ENCODE measurements around the gene KIAA1671.
"Not testable (repeated sequence)": the region's sequence is repeated elsewhere in the genome, so short reads cannot be mapped to it uniquely, and the experiment has no call there.

KIAA1671 gene

DNA sequence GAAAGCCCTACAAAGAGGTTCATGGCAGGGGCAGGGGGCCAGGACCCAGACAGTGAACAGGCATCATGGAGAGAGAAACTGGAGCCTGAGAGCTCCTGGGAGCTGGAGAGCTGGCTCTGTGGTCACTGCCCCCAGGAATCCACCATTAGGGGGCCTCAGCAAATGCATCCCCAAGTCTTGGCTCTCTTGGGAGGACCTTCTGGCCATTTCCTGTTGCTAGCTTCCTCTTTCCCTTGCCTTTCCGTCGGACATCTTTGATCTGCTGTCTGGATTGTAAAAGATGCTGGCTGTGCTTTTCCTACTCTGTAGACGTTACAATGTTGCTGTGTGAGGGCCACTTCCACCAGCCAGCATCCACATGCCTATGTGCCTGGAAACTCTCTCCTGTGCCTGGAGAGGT is 259.8 kb downstream of the KIAA1671 start:
- H3K9ac ChIP-seq (ENCODE audit: low read depth, low read length): no peak overlapping the region
- H3K27me3 ChIP-seq (ENCODE audit: insufficient read depth, low read length): no peaks in the 10 kb centered on the region
- peaks cover 10% of the 10 kb centered on the region; the same call in 1 of the 2 replicates for H3K9me3 ChIP-seq (ENCODE audit: insufficient read depth, low read depth, low read length)
- no peak overlapping the region for H3K27ac ChIP-seq (ENCODE audit: low read length)
- H3K4me3 ChIP-seq (ENCODE audit: low read length): no peak overlapping the region
- H3K36me3 ChIP-seq (ENCODE audit: insufficient read depth, low read depth, low read length): no peaks in the 10 kb centered on the region
- H3K4me1 ChIP-seq (ENCODE audit: insufficient read depth, low read length): no peaks in the 10 kb centered on the region

DNA sequence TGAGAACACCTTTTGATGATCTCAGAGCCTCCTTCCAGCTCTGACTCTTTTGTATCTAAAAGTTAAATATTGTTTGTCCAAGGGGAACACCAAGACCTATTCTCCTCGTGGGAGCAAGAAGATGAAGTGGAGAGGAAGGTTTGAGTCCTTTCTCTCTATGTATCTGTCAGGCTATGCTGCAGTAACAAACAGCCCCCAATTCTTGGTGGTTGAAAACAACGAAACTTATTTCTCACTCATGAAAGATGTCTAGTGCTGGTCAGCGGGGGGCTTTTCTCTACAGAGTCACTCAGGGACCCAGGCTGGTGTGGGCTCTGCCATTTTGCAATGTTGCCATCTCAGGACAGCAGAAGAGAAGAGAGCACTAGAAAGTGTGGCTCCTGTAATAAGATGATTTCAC is 260.7 kb downstream of the KIAA1671 start:
- Histone ChIP-seq H3K9me3 (ENCODE audit: insufficient read depth, low read depth, low read length) (peaks cover 10% of the 10 kb centered on the region; the same call in 1 of the 2 replicates), H3K27me3 (ENCODE audit: insufficient read depth, low read length) (no peaks in the 10 kb centered on the region), H3K4me3 (ENCODE audit: low read length) (no peak overlapping the region), H3K9ac (ENCODE audit: low read depth, low read length) (no peak overlapping the region), H3K27ac (ENCODE audit: low read length) (no peak overlapping the region), H3K4me1 (ENCODE audit: insufficient read depth, low read length) (no peaks in the 10 kb centered on the region), H3K36me3 (ENCODE audit: insufficient read depth, low read depth, low read length) (no peaks in the 10 kb centered on the region)

DNA sequence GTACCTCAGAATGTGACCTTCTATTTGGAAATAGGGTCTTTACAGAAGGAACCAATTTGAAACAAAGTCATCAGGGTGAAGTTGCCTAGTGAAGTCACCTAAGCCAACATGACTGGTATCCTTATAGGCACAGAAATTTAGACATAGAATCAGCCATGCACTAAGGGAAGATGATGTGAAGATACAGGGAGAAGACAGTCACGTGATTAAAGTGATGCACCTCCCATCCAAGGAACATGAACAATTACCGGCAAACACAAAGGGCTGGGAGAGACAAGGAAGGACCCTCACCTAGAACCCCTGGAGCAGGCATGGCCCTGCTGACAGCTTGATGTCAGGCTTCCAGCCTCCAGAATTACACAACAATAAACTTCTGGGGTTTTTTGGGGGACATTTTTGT is 263.7 kb downstream of the KIAA1671 start:
- Histone ChIP-seq H3K9me3 (ENCODE audit: insufficient read depth, low read depth, low read length) (peaks cover 10% of the 10 kb centered on the region; the same call in 1 of the 2 replicates), H3K9ac (ENCODE audit: low read depth, low read length) (no peak overlapping the region), H3K27me3 (ENCODE audit: insufficient read depth, low read length) (peaks cover 4% of the 10 kb centered on the region; the same call in 1 of the 2 replicates), H3K27ac (ENCODE audit: low read length) (no peak overlapping the region), H3K4me1 (ENCODE audit: insufficient read depth, low read length) (no peaks in the 10 kb centered on the region), H3K36me3 (ENCODE audit: insufficient read depth, low read depth, low read length) (no peaks in the 10 kb centered on the region), H3K4me3 (ENCODE audit: low read length) (no peak overlapping the region)

DNA sequence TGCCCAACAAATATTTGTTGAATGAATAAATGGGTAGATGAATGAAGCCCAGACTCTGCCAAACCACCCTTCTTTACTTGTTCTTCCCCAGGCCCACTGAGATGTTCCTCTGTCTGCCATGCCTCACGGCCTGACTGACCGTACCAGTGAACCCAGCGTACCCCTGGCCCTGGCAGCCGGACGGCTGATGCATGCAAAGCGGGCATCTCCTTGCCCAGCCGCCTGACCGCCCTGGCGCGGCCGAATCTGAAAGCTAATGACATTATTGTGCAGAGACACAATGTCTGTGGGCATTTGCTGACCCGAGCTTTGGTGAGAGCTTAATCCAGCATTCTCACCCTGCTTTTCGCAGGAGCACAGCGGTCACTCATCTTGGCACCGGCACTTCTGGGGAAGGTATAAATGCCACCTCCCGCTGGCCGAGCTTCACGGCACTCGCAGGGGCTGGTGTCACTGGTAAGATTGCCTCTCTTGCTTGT is 266.7 kb downstream of the KIAA1671 start, which contains the start of gene CRYBB2:
CRYBB2 (plus strand) TSS at position 429 of the 479 bp plus-strand sequence. CDS start 1,791 bp downstream, outside the sequence.
- Histone ChIP-seq H3K27ac (ENCODE audit: low read length) (no peak within 1 kb of the TSS), H3K9ac (ENCODE audit: low read depth, low read length) (no peak within 1 kb of the TSS), H3K27me3 (ENCODE audit: insufficient read depth, low read length) (peaks cover 4% of the 10 kb centered on the region; the same call in 1 of the 2 replicates), H3K4me1 (ENCODE audit: insufficient read depth, low read length) (no peaks in the 10 kb centered on the region), H3K9me3 (ENCODE audit: insufficient read depth, low read depth, low read length) (no peaks in the 10 kb centered on the region), H3K4me3 (ENCODE audit: low read length) (no peak within 1 kb of the TSS), H3K36me3 (ENCODE audit: insufficient read depth, low read depth, low read length) (no peaks in the 10 kb centered on the region)

DNA sequence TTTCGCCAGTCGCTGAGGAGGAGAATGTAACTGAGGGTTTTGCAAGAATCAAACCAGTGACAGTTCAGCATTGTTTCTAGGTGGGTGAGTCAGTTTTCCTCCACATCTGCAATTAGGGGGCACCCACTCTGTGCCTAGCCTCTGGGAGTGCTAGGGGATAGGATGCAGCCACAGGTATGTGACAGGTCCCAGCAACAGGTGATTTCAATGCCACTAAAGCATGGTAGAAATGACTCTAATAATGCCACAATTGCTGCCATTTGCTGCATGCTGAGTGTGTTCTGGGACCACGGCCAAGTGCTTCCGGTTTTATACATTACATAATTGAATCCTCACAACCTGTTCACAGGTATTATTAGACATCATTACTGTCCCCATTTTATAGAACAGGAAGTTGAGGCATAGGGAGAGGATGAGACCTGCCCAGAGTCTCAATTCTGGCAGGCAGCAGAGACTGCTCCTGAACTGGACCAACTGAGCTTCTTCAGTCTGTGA is 267.5 kb downstream of the KIAA1671 start:
- Histone ChIP-seq H3K9me3 (ENCODE audit: insufficient read depth, low read depth, low read length) (no peaks in the 10 kb centered on the region), H3K9ac (ENCODE audit: low read depth, low read length) (no peak overlapping the region), H3K36me3 (ENCODE audit: insufficient read depth, low read depth, low read length) (no peaks in the 10 kb centered on the region), H3K27me3 (ENCODE audit: insufficient read depth, low read length) (peaks cover 7% of the 10 kb centered on the region; the same call in 1 of the 2 replicates), H3K4me1 (ENCODE audit: insufficient read depth, low read length) (no peaks in the 10 kb centered on the region), H3K27ac (ENCODE audit: low read length) (no peak overlapping the region), H3K4me3 (ENCODE audit: low read length) (no peak overlapping the region)

DNA sequence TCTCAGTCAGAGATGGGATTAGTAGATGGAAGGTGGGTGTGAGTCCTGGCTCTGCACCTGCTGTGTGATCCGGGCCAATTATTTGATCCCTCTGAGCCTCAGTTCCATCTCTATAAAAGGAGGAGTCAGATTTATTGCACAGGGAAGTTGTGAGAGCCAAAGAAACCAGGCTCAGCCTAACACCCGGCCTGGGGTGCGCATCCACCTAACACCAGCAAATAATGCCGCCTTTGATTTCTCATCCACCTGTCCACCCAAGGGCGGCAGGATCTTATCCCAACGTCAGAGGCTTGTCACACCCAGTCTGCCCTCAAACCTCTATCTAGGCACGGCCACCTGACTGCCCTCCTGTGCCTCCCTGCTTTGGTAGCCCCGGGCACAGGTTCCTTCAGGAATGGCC is 269.3 kb downstream of the KIAA1671 start:
- Histone ChIP-seq H3K27me3 (ENCODE audit: insufficient read depth, low read length) (peaks cover 8% of the 10 kb centered on the region; the same call in 1 of the 2 replicates), H3K27ac (ENCODE audit: low read length) (no peak overlapping the region), H3K36me3 (ENCODE audit: insufficient read depth, low read depth, low read length) (no peaks in the 10 kb centered on the region), H3K4me1 (ENCODE audit: insufficient read depth, low read length) (no peaks in the 10 kb centered on the region), H3K9ac (ENCODE audit: low read depth, low read length) (no peak overlapping the region), H3K4me3 (ENCODE audit: low read length) (no peak overlapping the region), H3K9me3 (ENCODE audit: insufficient read depth, low read depth, low read length) (no peaks in the 10 kb centered on the region)

DNA sequence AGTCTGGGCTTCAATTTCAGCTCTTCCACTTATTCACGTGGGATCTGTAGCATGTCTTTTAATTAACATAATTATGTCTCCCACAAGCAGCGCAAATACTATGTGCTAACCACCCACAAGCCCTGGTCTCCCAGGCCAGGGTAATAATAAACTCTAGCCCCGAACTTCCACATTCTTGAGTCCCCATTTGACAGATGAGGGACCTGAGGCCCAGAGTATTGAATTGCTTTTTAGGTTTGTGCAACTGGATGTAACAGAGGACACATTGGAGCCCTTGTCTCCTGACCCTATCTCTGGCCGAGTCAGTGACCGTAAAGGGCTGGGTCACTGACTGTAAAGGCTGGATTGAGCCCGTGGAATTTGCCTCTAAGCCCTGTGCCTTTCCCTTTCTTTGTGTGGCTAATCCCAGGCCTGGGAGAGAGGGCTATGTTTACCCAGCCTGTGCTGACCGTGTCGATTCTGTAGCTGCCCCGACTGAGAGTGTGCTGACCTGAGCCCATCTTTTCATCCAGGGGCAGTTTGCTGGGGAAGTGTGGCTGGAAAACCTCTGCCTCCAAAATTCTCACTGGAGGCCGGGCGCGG is 270.8 kb downstream of the KIAA1671 start:
- Histone ChIP-seq H3K4me3 (ENCODE audit: low read length) (no peak overlapping the region), H3K9me3 (ENCODE audit: insufficient read depth, low read depth, low read length) (no peaks in the 10 kb centered on the region), H3K4me1 (ENCODE audit: insufficient read depth, low read length) (no peaks in the 10 kb centered on the region), H3K27ac (ENCODE audit: low read length) (no peak overlapping the region), H3K9ac (ENCODE audit: low read depth, low read length) (no peak overlapping the region), H3K36me3 (ENCODE audit: insufficient read depth, low read depth, low read length) (no peaks in the 10 kb centered on the region), H3K27me3 (ENCODE audit: insufficient read depth, low read length) (peaks cover 8% of the 10 kb centered on the region; the same call in 1 of the 2 replicates)

DNA sequence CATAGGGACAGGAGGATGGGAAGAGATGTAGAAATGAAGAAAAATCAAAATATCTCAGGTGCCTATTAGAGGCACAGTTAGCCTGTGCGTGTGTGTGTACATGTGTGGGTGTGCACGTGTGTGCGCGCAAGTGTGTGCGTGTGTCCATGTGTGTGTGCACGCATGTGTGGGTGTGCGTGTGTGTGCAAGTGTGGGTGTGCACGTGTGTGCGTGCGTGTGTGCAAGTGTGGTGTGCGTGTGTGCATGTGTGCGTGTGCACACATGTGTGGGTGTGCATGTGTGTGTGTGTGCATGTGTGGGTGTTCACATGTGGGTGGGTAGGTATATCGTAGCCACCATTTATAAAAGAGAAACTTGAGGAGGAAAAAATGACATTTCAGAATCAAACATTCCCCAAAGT is 276.3 kb downstream of the KIAA1671 start:
- no peaks in the 10 kb centered on the region for H3K9me3 ChIP-seq (ENCODE audit: insufficient read depth, low read depth, low read length)
- H3K9ac ChIP-seq (ENCODE audit: low read depth, low read length): no peak overlapping the region
- H3K27ac ChIP-seq (ENCODE audit: low read length): no peak overlapping the region
- no peak overlapping the region for H3K4me3 ChIP-seq (ENCODE audit: low read length)
- H3K27me3 ChIP-seq (ENCODE audit: insufficient read depth, low read length): peaks cover 4% of the 10 kb centered on the region; the same call in 1 of the 2 replicates
- H3K36me3 ChIP-seq (ENCODE audit: insufficient read depth, low read depth, low read length): no peaks in the 10 kb centered on the region
- no peaks in the 10 kb centered on the region for H3K4me1 ChIP-seq (ENCODE audit: insufficient read depth, low read length)

DNA sequence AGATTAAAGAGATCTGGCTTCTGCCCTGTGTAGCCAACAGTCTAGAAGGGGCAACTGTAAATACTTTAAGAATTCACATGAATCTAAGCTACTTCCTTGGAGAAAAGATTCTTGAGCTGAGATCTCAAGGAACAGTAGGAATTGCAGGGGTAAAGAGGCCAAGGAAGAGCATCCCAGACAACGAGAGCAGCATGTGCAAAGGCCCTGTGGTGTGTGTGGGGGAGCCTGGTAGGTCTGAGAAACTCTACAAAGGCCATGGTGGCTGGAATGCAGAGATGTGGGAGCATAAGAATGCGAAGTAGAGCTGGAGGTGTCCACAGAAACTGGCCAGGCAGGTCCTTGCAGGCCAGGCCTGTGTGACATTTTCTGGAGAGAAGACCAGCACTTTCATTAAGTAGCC is 278.2 kb downstream of the KIAA1671 start:
- H3K9ac ChIP-seq (ENCODE audit: low read depth, low read length); H3K4me1 ChIP-seq (ENCODE audit: insufficient read depth, low read length); H3K27ac ChIP-seq (ENCODE audit: low read length); H3K36me3 ChIP-seq (ENCODE audit: insufficient read depth, low read depth, low read length); H3K4me3 ChIP-seq (ENCODE audit: low read length); H3K27me3 ChIP-seq (ENCODE audit: insufficient read depth, low read length); H3K9me3 ChIP-seq (ENCODE audit: insufficient read depth, low read depth, low read length): not testable (repeated sequence)

DNA sequence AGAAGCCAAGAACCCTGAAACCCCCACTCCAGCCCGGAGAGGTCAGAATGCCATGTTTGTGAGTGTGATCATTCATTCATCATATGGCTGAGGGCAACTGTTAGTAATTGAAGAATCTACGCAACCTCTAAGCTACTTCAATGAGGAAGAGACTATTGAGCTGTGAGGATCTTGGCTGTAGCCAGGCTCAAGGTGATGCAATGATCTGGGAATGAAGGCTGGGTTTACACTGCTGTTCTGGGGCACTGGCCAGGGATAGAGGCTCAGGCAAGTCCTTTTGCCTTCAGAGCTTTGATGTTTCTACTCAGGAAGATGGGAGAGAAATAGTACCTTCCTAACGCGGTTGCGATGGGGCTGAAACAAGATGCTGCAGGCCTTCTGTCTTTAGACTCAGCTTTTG is 279.8 kb downstream of the KIAA1671 start:
- no peaks in the 10 kb centered on the region for H3K36me3 ChIP-seq (ENCODE audit: insufficient read depth, low read depth, low read length)
- H3K9ac ChIP-seq (ENCODE audit: low read depth, low read length): no peak overlapping the region
- H3K9me3 ChIP-seq (ENCODE audit: insufficient read depth, low read depth, low read length): no peaks in the 10 kb centered on the region
- H3K27me3 ChIP-seq (ENCODE audit: insufficient read depth, low read length): no peaks in the 10 kb centered on the region
- no peaks in the 10 kb centered on the region for H3K4me1 ChIP-seq (ENCODE audit: insufficient read depth, low read length)
- no peak overlapping the region for H3K4me3 ChIP-seq (ENCODE audit: low read length)
- no peak overlapping the region for H3K27ac ChIP-seq (ENCODE audit: low read length)

DNA sequence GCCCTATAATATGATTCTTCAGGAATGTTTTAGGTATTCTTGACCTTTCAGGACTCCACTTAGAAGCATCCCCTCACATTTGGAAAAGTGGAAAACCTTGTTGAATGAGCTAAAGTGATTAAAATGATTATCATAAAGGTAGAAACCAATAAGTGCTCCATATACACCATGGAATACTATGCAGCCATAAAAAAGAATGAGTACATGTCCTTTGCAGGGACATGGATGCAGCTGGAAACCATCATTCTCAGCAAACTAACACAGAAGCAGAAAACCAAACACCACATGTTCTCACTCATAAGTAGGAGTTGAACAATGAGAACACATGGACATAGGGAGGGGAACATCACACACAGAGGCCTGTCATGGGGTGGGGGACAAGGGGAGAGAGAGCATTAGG is 281.2 kb downstream of the KIAA1671 start:
- H3K36me3 ChIP-seq (ENCODE audit: insufficient read depth, low read depth, low read length); H3K4me1 ChIP-seq (ENCODE audit: insufficient read depth, low read length); H3K9me3 ChIP-seq (ENCODE audit: insufficient read depth, low read depth, low read length); H3K27ac ChIP-seq (ENCODE audit: low read length); H3K27me3 ChIP-seq (ENCODE audit: insufficient read depth, low read length); H3K4me3 ChIP-seq (ENCODE audit: low read length); H3K9ac ChIP-seq (ENCODE audit: low read depth, low read length): not testable (repeated sequence)

DNA sequence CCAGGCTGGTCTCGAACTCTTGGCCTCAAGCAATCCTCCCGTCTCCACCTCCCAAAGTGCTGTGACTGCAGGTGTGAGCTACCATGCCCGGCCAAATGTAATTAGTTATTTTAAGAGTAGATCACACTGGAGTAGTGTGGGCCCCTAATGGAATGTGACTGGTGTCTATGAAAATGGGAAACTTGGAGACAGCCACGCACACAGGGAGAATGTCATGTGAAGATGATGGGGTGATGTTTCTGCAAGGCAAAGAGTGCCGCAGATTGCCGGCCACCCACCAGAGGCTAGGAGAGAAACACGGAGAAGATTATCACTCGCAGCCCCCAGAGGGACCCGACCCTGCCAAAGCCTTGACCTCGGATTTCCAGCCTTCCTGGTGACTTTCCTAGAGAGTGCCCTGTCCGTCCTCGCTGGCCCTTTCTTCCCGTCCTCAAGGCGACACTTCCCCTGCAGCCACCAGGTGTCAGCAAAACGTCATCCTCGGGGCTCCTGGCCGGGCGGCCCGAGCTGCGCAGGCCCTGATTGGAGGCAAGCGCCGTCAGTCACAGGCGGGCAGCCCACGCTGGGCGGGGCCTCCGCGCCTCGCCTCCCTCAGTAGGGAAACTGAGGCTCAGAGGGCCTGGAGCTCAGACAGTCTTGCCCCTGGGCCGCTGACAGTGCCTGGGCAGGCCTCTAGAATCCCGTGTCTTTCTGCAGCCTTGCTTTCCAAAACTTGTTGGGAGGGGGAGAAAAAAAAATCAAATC is 283.2 kb downstream of the KIAA1671 start:
- no peak overlapping the region for H3K4me3 ChIP-seq (ENCODE audit: low read length)
- no peak overlapping the region for H3K9ac ChIP-seq (ENCODE audit: low read depth, low read length)
- H3K27me3 ChIP-seq (ENCODE audit: insufficient read depth, low read length): no peaks in the 10 kb centered on the region
- no peaks in the 10 kb centered on the region for H3K36me3 ChIP-seq (ENCODE audit: insufficient read depth, low read depth, low read length)
- H3K9me3 ChIP-seq (ENCODE audit: insufficient read depth, low read depth, low read length): no peaks in the 10 kb centered on the region
- no peaks in the 10 kb centered on the region for H3K4me1 ChIP-seq (ENCODE audit: insufficient read depth, low read length)
- H3K27ac ChIP-seq (ENCODE audit: low read length): no peak overlapping the region
